HG02571 (cell line): ENCODE data around the gene CHMP1B.
"Not testable (repeated sequence)": the region's sequence is repeated elsewhere in the genome, so short reads cannot be mapped to it uniquely, and the experiment has no call there.

Experiments
- ATAC-seq: cut with Tn5 transposase; IDR thresholded peaks from one replicate; pipeline ENCODE4 v1.9.1; 2021; ENCODE audit warnings: mild to moderate bottlenecking, moderate library complexity; ENCODE audit not compliant: unreplicated experiment

The CHMP1B gene

DNA sequence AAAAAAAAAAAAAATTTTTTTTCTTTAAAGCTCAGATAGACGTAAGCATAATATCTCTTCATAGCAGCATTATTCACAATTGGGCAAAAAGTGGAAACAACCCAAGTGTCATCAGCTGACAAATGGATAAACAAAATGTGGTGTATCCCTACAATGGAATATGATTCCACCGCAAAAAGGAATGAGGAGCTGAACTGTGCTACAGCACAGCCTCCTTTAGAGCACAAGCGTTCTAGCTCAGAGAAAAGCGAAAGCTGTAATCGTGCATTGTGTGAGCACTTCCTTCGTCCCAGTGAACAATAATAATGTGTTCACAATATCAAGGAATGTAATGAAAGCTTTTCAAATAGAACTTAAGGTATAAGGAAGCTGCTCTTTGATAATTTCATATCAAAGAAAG, 11.7 kb upstream of the CHMP1B start:
- no peak for ATAC-seq

DNA sequence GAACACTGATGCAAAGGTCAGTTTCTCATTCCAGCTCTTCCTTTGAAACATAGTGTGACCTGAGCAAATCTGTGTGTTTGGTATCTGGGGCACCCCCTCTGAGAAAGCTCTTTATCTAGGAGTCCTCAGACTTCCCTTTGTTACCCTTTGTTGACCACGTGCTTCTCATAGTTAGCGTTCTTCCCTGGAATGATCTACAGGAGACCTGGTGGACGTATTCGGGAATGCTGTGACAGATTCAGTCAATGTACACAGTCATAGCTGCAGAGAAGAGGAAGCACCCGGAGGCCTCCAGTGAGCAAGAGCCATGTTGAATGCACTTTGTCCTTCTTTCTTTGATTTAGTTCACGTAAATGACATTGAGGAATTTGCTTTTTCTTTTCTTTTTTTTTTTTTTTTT, 10.7 kb upstream of the CHMP1B start:
- ATAC-seq, result no peak

- no peak for ATAC-seq
Observed at GRCh38 chr18:11842562-11842961, 8.7 kb upstream of the CHMP1B start.

- ATAC-seq, result no peak
Observed at GRCh38 chr18:11844436-11844835, 6.8 kb upstream of the CHMP1B start.

DNA sequence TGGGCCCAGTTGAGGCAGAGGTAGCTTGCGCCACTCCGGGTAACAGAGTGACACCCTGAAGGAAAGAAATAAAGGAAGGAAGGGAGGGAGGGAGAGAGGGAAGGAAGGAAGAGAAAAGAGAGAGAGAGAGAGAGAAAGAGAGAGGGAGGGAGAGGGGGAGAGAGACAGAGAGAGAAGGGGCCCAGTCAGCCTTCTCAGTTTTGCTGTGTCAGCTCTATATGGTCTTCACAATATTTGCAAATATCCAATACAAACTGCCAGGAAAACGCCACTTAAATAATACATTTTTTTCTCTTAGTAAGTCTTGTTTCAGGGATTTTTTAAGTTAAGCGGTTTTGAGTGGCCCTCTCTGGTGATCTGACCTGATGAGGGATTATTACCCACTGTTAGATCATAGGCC, 5.6 kb upstream of the CHMP1B start:
- ATAC-seq, result no peak

DNA sequence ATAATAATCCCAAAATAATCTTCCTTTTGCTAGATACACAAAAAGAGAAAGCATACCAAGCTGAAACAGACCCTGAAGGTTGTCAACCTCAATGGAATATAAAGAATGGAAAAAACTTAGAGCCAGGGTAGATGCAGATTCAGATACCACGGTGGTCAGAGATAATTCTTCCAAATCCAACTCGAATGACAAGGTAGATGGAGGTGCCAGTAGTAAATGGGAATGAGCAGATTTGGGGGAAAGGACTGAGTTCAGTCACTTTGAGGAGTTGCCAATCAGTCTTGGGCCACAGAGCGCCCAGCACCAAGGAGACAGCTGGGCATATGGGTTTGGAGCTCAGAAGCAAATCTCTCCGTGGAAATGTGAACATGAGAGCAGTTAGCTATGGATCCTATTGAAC, 3.4 kb upstream of the CHMP1B start:
- ATAC-seq, result no peak

GRCh38 chr18:11849279-11849678, 1.9 kb upstream of the CHMP1B start:
- no peak for ATAC-seq

GRCh38 chr18:11849841-11850634, 1.2 kb upstream of the CHMP1B start:
- ATAC-seq, result no peak

DNA sequence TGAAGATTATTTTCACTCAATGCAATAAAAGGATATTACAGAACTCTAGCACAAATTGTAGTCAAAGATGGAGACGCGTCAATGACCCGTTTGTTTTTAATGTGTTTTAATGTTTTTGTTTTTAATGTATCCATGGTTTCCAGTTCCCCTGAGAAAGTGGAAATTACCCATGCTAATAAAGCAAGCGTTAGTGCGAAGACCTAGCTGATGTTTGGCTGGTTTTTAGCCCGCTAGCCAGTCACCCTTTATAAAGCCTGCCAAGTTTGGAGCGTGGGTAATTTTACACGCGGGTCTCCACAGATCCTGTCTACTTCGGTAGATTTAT, 430 bp upstream of the CHMP1B start:
- peak; percentile 19 for ATAC-seq

DNA sequence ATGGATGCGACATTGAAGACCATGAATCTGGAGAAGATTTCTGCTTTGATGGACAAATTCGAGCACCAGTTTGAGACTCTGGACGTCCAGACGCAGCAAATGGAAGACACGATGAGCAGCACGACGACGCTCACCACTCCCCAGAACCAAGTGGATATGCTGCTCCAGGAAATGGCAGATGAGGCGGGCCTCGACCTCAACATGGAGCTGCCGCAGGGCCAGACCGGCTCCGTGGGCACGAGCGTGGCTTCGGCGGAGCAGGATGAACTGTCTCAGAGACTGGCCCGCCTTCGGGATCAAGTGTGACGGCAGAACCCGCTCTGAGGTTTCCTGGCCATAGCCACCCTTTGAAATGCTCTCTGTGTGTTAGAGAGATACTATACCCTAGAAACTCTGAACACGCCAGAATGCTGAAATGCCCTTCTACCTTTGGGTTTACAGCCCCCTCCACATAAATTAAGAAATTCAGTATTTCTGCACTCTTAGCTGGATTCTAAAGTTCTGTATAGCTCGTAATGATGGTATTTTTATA, 659 bp downstream of the CHMP1B start:
- peak; percentile 26 for ATAC-seq

DNA sequence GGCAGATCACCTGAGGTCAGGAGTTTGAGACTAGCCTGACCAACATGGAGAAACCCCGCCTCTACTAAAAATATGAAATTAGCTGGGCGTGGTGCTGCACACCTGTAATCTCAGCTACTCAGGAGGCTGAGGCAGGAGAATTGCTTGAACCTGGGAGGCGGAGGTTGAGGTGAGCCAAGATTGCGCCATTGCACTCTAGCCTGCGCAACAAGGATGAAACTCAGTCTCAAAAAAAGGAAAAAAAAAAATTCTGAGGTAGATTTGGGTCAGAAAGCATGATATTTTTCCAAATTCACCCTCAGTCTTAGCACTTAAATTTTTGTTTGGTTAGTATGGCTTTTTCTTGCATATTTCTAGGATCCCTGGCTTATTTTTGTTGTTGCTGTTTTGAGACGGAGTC, 3.3 kb downstream of the CHMP1B start:
- not testable (repeated sequence) for ATAC-seq

GRCh38 chr18:11857177-11857887, 6.1 kb downstream of the CHMP1B start:
- ATAC-seq, result no peak

DNA sequence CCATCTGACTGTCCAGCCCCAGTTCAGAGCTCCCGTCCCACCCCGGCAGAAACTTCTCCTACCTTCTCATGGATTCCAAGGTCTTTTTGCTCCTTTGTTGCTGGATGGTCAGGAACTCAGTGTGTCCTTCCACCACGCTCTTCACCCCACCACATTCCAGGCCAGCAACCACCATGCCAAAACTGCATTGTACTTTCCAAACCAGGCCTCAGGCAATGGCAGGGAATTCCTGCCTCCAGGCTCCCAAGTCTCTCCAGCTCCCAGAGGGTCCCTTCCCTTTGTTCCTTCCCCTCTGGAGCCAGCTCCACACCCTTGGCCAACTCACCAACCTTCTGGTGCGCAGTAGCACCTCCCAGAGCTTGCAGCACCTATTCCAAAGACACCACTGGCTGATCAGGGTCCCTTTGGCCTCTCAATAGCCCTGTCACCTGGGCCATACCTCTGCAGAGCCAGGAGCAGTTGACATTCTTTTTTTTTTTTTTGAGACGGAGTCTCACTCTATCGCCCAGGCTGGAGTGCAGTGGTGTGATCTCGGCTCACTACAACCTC, 8.1 kb downstream of the CHMP1B start:
- no peak for ATAC-seq

DNA sequence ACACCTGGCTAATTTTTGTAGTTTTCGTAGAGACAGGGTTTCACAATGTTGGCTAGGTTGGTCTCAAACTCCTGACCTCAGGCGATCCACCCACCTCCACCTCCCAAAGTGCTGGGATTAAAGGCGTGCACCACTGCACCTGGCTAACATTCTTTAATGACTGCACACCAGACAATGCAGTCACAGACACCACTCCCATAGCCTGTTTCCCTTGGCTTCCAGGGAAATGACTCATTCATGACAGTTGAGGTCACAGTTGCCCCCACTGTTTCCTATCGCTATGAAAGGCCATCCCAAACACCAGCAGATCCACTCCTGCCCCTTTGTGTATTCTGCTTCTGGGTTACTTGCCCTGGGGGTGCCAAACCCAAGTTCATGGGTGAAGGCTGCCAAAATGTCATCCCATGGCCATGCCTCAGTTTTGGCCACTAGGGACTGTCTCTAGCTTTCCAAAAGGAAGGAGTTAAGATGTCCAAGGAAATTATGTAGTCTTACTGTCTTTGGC, 8.7 kb downstream of the CHMP1B start:
- no peak for ATAC-seq

DNA sequence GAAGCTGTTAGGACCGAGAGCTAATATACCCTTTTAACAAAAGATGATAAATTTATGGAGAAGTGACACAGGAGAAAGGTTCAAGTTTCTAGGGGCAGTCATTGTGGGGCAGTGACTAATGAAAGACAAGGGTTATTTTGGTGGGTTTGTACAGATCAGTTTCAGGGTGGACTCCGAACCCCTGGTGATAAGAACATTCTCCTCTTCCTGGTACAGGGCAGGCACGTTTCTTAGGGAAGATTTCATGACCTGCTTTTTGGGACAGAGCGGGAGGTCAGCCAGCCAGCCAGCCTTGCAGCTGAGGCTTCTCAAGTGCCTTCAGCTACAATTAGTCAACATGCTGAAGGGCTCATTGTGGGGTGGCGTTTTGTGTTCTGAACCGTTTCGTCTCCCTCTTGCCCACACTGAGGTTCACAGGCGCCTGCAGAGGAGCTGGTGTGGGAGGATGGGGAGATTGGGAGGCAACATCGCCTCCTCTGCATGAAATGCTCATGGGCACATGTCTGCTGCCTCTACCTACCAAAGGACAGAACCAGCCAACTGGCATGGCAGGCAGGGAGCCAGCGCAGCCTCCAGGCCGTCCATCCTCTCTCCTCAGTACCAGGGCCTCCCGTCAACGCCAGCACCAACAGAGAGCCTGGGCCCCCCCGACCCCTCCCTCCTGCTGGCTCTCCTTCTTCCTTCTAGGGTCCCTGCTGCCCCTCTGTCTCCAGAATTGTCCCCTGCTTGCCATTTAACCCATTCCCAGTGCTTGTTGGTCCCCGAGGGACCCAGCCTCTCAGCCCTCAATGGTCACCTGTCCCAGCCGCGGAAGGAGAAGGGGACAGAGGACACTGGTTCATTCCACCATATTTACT, 9.6 kb downstream of the CHMP1B start:
- no peak for ATAC-seq

GRCh38 chr18:11861583-11862288, 10.5 kb downstream of the CHMP1B start:
- ATAC-seq, result no peak

GRCh38 chr18:11862468-11863137, 11.4 kb downstream of the CHMP1B start:
- no peak for ATAC-seq

GRCh38 chr18:11864471-11864870, 13.3 kb downstream of the CHMP1B start:
- no peak for ATAC-seq

DNA sequence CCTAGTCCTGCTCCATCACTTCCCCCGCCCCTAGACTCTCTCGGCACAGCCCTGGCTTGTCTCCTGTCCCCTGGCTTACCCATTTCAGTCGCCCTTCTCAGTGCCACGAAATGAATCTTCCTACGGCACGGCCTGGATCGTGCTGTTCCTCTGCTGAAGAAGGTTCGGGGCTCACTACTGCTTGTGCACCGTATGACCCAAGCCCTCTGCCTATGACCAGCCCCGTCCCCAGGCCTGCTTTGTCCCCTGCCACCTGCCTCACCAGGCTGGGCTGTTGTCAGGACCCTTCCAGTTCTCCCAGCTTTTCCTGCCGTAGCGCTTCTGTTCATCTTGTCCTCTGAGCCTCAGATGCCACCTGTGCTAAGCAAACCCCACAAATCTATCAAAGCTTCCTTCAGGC, 13.9 kb downstream of the CHMP1B start:
- ATAC-seq, result no peak

- no peak for ATAC-seq
Observed at GRCh38 chr18:11866329-11866728, 15.1 kb downstream of the CHMP1B start.
